GM12864 (cell line): ENCODE measurements around the gene TBC1D2.

Experiments
- DNase-seq: peaks from one replicate; pipeline ENCODE4 v3.0.0-alpha.2; 2011; ENCODE audit warnings: low read depth
- H3K4me3 ChIP-seq: 2 replicates; pipeline ENCODE4 v1.5.1; 2011; ENCODE audit warnings: mild to moderate bottlenecking, low read depth, low read length, control low read depth
- TF ChIP-seq, protein P1 (sequence below): IDR thresholded peaks from 2 replicates; pipeline ENCODE4 v1.5.1; 2011; ENCODE audit warnings: low read depth, mild to moderate bottlenecking, moderate library complexity, low read length, control low read depth, inconsistent platforms; ENCODE audit errors: missing control alignments

TBC1D2 gene

DNA sequence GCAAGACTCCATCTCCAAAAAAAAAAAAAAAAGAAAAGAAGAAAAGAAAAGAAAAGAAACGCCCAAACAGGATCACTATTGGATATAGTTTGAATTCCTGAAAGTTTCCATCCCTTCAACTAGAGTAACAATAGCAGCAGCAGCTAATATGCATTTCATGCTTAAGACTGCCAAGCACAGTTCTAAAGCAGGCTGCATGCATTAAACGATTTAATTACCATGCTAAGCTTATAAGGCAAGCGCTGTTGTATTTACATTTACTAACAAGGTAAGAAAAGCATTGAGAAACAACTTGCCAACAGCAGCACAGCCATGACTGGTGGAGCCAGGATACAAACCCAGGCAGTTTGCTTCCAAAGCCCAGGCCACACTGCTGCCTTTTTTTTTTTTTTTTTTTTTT, 13.0 kb downstream of the TBC1D2 start:
- DNase-seq, result no peak
- TF ChIP-seq, protein P1, sequence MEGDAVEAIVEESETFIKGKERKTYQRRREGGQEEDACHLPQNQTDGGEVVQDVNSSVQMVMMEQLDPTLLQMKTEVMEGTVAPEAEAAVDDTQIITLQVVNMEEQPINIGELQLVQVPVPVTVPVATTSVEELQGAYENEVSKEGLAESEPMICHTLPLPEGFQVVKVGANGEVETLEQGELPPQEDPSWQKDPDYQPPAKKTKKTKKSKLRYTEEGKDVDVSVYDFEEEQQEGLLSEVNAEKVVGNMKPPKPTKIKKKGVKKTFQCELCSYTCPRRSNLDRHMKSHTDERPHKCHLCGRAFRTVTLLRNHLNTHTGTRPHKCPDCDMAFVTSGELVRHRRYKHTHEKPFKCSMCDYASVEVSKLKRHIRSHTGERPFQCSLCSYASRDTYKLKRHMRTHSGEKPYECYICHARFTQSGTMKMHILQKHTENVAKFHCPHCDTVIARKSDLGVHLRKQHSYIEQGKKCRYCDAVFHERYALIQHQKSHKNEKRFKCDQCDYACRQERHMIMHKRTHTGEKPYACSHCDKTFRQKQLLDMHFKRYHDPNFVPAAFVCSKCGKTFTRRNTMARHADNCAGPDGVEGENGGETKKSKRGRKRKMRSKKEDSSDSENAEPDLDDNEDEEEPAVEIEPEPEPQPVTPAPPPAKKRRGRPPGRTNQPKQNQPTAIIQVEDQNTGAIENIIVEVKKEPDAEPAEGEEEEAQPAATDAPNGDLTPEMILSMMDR, result no peak
- no peak overlapping the region for H3K4me3 ChIP-seq

DNA sequence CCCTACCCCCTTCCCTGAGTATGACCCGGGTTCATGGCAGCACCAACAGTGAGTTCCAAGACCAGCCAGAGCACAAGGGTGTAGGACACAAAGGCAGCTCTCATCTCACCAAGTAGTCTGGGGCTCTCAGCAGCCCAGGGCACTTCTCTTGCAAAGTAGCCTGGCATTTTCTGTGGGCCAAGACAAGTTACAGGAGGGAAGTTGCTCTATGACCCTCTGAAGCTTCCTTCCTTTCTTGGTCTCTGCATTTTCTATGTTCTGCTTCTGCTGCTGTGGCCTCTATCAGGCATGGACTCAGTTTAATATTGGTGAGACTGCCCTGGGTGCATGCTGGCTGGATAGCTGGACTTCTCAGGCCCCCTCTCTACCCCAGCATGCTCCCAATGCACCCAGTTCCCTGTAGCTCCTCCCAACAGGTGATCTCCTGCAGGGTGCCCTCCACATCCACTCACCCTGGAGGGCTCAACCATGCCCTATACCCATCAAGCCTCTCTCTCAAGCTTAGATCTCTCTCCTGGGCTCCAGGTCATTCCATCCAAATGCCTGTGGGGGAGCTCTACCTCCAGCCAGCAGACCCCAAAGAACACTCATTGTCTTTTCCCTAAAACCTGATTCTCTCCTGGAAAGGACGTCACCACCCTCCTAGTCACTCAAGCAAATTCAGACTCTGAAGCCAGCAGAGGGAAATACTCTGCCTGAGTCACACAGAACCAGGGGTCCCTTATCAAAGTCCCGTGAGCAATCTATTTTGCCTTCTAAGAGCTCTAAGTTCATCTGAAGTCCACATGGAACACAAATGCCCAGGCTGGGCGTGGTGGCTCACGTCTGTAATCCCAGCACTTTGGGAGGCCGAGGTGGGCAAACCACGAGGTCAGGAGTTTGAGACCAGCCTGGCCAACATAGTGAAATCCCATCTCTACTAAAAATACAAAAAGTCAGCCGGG, 13.8 kb downstream of the TBC1D2 start:
- no peak for DNase-seq
- no peak overlapping the region for H3K4me3 ChIP-seq
- TF ChIP-seq, protein P1, result peak; percentile 31

DNA sequence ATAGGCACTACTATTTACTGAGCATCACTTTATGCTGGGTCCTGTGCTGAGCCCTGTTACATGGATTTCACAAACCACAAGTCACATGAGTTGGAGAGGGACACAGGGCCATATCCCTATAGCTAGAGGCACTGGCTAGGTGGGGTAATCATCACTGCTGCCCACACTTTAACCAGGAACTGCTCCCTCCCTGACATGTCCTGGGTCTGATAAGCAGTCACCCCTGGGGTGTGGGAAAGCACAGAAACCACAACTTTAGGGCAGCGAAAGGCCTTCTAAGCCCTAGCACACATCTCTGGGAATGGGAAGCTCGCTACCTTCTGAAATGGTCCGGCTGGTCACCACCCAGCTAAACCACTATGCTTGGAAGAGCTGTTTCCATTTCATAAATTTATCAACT, 15.0 kb downstream of the TBC1D2 start:
- no peak for DNase-seq

DNA sequence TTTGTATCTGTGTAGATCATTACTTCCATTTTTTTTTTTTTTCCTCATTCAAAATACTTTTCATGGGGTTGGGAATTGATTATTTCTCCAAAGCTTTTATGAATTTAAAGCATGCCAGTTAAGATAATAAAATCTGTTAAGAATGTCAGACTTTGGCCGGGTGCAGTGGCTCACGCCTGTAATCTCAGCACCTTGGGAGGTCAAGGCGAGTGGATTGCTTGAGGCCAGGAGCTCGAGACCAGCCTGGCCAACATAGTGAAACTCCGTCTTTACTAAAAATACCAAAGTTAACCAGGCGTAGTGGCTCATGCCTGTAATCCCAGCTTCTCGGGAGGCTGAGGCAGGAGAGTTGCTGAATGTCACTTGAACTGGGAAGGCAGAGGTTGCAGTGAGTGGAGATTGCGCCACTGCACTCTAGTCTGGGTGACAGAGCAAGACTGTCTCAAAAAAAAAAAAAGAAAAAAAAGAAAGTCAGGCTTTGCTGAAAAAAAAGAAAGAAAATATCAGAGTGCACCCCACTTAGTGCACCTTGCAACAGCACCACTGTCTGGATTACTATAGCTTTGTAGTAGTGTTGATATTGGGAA, 18.5 kb downstream of the TBC1D2 start:
- TF ChIP-seq, protein P1, result no peak
- DNase-seq, result no peak
- H3K4me3 ChIP-seq, result no peak overlapping the region

More for the DNA sequence above, 15.0 kb downstream of the TBC1D2 start:
- no peak overlapping the region for H3K4me3 ChIP-seq
- TF ChIP-seq, protein P1, result no peak

DNA sequence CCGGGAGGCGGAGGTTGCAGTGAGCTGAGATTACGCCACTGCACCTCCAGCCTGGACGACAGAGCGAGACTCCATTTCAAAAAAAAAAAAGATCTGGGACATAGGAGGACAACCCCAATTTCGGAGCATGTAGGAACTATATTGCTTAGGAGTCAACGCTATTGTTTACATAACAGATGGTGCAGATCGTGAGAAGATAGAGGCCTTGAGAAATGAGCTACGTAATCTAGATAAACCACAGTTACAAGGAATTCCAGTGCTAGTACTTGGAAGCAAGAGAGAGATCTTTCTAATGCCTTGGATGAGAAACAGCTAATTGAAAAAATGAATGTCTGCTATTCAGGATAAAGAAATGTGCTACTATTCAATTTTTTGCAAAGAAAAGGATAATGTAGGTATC, 20.3 kb downstream of the TBC1D2 start:
- no peak for DNase-seq
- TF ChIP-seq, protein P1, result no peak
- no peak overlapping the region for H3K4me3 ChIP-seq

DNA sequence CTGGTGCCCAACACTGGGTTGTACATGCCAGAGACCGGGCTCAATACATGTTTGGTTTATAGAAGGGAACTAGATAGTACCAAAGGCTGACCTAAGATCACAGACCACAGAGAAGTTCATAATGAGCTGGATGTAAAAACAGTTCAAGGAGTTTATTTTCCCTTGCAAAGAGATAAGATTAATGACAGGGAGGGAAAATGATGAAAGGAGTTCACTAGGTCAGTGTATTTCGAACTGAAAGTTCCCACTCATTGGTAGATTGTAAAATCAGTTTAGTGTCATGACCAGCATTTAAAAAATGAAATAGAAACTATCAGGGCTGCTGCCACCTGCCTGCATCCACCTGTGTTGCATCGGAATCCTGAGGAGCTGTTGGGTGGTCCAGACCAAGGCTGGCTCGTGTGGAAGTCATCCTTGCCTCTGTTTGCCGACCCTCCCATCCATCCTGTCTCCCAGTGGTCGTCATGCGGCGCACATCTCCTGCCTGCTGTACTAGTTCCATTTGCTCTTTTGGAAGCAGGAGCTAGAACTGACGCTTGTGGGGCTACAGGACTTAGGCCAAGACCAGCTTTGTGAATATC, 21.1 kb downstream of the TBC1D2 start:
- no peak for DNase-seq
- no peak overlapping the region for H3K4me3 ChIP-seq
- TF ChIP-seq, protein P1, result peak; percentile 22
